DND-41 (cell line): ENCODE measurements around the gene BCR.

Experiments
- CTCF ChIP-seq: IDR thresholded peaks from 2 replicates; pipeline ENCODE4 v1.5.1; 2012; ENCODE audit warnings: borderline replicate concordance, low read length, moderate library complexity, mild to moderate bottlenecking; ENCODE audit not compliant: poor library complexity, severe bottlenecking; ENCODE audit errors: extremely low read depth
- EZH2 ChIP-seq: IDR thresholded peaks from 3 replicates; pipeline ENCODE4 v1.6.1; 2012; ENCODE audit warnings: borderline replicate concordance, low read depth, mild to moderate bottlenecking, moderate library complexity, low read length, inconsistent platforms; ENCODE audit not compliant: severe bottlenecking

GRCh38 chr22:23206915-23207314 lies 26.6 kb downstream of the BCR start:
- no peak for TF ChIP-seq EZH2
- no peak for TF ChIP-seq CTCF
